Measurements from ENCODE around the gene COX18. TPM values are rescaled to one million over a fixed set of nuclear protein-coding genes. Genes with fewer than 3 reads are reported as not detected.
A peak's percentile ranks its signal among the peaks of the same experiment; 100 is the strongest.

The COX18 gene
- total and polyA plus RNA-seq, 2 of the 4 experiments (the other 2 are of a cell fraction), result 8.0 to 22.0 TPM

- TF ChIP-seq RCOR1 (IDR thresholded peaks at IDR 0.05; ENCODE audit: insufficient replicate concordance, low read length) (no peak), NFE2L2 (IDR thresholded peaks at IDR 0.05; ENCODE audit: low read depth, low read length) (peak; percentile 19; the same call in 1 of the 2 replicates)
- H3K36me3 ChIP-seq (ENCODE audit: control insufficient read depth, insufficient read depth, low read length), result peaks cover 40% of the 10 kb centered on the region
- peak; percentile 32 for DNase-seq
Measured at GRCh38 chr4:73103799-73104503, 34.4 kb upstream of the COX18 start.

More at GRCh38 chr4:73103799-73104503, 34.4 kb upstream of the COX18 start:
- no peaks in the 10 kb centered on the region; the same call in 1 of the 2 replicates for H4K20me1 ChIP-seq (ENCODE audit: insufficient read depth, low read length)
- no peak overlapping the region for H2AFZ ChIP-seq (replicated peaks; ENCODE audit: low read length, poor library complexity)
- 0 out of 2 replicates have a peak, but pooled peaks cover 2% of the 10 kb centered on the region for H3K9me1 ChIP-seq (ENCODE audit: insufficient read depth, low read length)
- no peak overlapping the region for H3K27ac ChIP-seq (ENCODE audit: insufficient read depth, low read length)
- H3K4ac ChIP-seq (ENCODE audit: low read depth, low read length), result no peak overlapping the region
- no peaks in the 10 kb centered on the region for H3K4me1 ChIP-seq (ENCODE audit: control insufficient read depth, insufficient read depth, low read length)
- H2AK5ac ChIP-seq (ENCODE audit: low read depth, low read length), result no peak overlapping the region
- intact Hi-C loops (cut with micrococcal nuclease), result no loop called here
- WGBS, 2 experiments (ENCODE audit: extremely low coverage in 2 of 2, insufficient read length in 1 of 2), result 100% methylated on average over 2 of the region's 8 CpGs; no CpG with 5 or more reads in 1 of the 2 experiments
- POLR2A ChIA-PET (ENCODE audit: unreplicated experiment), result no interaction called here
- no peak overlapping the region for H2BK15ac ChIP-seq (ENCODE audit: low read depth, low read length)
- no peaks in the 10 kb centered on the region for H3K27me3 ChIP-seq (ENCODE audit: control insufficient read depth, insufficient read depth, low read length)
- H2AK9ac ChIP-seq (replicated peaks; ENCODE audit: low read depth, low read length, poor library complexity), result no peak overlapping the region
- no peak overlapping the region for H3K14ac ChIP-seq (replicated peaks; ENCODE audit: low read depth, low read length)
- no peak overlapping the region for H3K23ac ChIP-seq (ENCODE audit: low read depth, low read length)
- no peak overlapping the region for H4K5ac ChIP-seq (ENCODE audit: low read depth, low read length)
- ATAC-seq (ENCODE audit: low read depth), result 0 out of 2 replicates have a peak, but pooled peaks have one; percentile 24
- no peak overlapping the region for H3K4me3 ChIP-seq (ENCODE audit: insufficient read depth, low read depth, low read length)
- no peak overlapping the region for H2BK120ac ChIP-seq (ENCODE audit: low read depth, low read length)
- dilution Hi-C loops (cut with HindIII; ENCODE audit: low sequenced_read_pairs, unreplicated experiment), result no loop called here
- no peak overlapping the region for H3K56ac ChIP-seq (ENCODE audit: extremely low read depth, insufficient read depth, low read length)
- H3K79me1 ChIP-seq (ENCODE audit: low read depth in 1 of 2, low read length in 2 of 2), result peaks cover 13 to 14% of the 10 kb centered on the region in 2 experiments; a peak in 3 of 4 replicates
- H2BK5ac ChIP-seq (ENCODE audit: low read depth, low read length, poor library complexity, severe bottlenecking), result peak overlapping the region; percentile 38
- in situ Hi-C loops (cut with MboI; ENCODE audit: low sequenced_read_pairs), result no loop called here
- H3K4me2 ChIP-seq (ENCODE audit: low read depth, low read length), result no peak overlapping the region
- H2BK20ac ChIP-seq (ENCODE audit: low read depth, low read length), result no peak overlapping the region
- no TSS peak for BruUV-seq (replicated peaks)
- no peak overlapping the region for H4K91ac ChIP-seq (ENCODE audit: insufficient read depth, low read depth, low read length)
- no peak overlapping the region for H4K8ac ChIP-seq (ENCODE audit: low read depth in 2 of 2, low read length in 2 of 2)
- H3K9ac ChIP-seq (ENCODE audit: low read depth, low read length), result no peak overlapping the region
- no peaks in the 10 kb centered on the region for H3K9me3 ChIP-seq (ENCODE audit: control insufficient read depth, insufficient read depth, low read length)
- CTCF ChIA-PET, result no interaction called here
- H3K18ac ChIP-seq (ENCODE audit: low read depth, low read length), result no peak overlapping the region
